Measurements from ENCODE around the gene MYO5A. TPM values are rescaled to one million over a fixed set of nuclear protein-coding genes. Genes with fewer than 3 reads are reported as not detected.
"Not testable (repeated sequence)": the region's sequence is repeated elsewhere in the genome, so short reads cannot be mapped to it uniquely, and the experiment has no call there.

Gene MYO5A
- polyA plus RNA-seq, 2 of the 4 experiments (the other 2 are of a cell fraction) = 15.1 to 46.7 TPM

DNA sequence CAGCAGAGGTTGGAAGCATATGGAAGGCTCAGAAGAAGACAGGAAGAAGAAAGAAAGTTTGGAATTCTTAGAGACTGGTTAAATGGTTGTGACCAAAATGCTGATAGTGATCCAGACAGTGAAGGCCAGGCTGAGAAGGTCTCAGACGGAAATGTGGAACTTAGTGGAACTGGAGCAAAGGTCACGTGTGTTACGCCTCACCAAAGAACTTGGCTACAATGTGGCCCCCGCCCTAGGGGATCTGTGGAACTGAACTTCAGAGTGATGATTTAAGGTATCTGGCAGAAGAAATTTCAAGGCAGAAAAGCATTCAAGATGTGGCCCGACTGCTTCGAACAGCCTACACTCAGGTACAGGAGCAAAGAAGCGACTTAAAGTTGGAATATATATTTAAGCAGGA is 83.1 kb downstream of the MYO5A start:
- WGBS (ENCODE audit: missing lambda C conversion rate) = 88% methylated on average over 7 of the region's 7 CpGs

DNA sequence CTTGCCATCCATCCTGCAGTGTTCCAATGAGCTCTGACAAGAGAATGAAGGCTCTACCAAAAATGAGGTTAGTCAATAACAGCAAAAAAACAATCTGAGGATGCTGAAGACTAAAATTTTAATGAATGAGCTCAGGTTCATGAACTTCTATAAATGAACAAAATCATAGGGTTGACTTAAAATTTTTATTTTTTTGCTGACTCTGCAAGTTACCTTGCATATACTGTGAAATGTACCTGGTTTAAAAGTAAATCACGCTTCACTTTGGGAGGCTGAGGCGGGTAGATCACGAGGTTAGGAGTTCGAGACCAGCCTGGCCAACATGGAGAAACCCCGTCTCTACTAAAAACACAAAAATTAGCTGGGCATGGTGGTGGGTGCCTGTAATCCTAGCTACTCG is 85.5 kb downstream of the MYO5A start:
- POLR2A ChIA-PET; H3K9me3 ChIP-seq; H3K4me3 ChIP-seq; H3K4me2 ChIP-seq; DNase-seq (ENCODE audit: low read depth in 1 of 2, low spot score in 1 of 2); H3K27ac ChIP-seq; ATAC-seq; FAIRE-seq: not testable (repeated sequence)
- WGBS (ENCODE audit: missing lambda C conversion rate) = 94% methylated on average over 6 of the region's 6 CpGs
- peaks cover 30% of the 10 kb centered on the region for H3K4me1 ChIP-seq
- TF ChIP-seq MAFK (IDR thresholded peaks at IDR 0.05; ENCODE audit: partially characterized antibody) = peak; percentile 97
- CTCF ChIA-PET = interaction anchor here (0.5 to 1.7 kb wide), 6 partner anchors 10 to 271 kb away, joined by 3 to 6 read pairs (median 4); no protein-coding TSS in a partner anchor

More for the DNA sequence above, 83.1 kb downstream of the MYO5A start:
- Histone ChIP-seq H3K27ac (no peak overlapping the region), H3K9me3 (no peaks in the 10 kb centered on the region), H3K4me1 (peaks cover 20% of the 10 kb centered on the region), H3K4me2 (no peak overlapping the region), H3K4me3 (no peak overlapping the region)
- ChIA-PET CTCF (no interaction called here), POLR2A (no interaction called here)
- FAIRE-seq = no peak
- TF ChIP-seq MAZ (IDR thresholded peaks at IDR 0.05; ENCODE audit: borderline replicate concordance, low read depth, low read length) (no peak), RAD21 (conservative IDR thresholded peaks at IDR 0.05 in 1 of 2, IDR thresholded peaks at IDR 0.05 in 1 of 2) (no peak), ZSCAN20 (CRISPR knock-in tag; IDR thresholded peaks at IDR 0.05) (no peak), ZNF302 (CRISPR knock-in tag; IDR thresholded peaks at IDR 0.05) (no peak), HDAC2 (IDR thresholded peaks at IDR 0.05) (no peak), JUN (IDR thresholded peaks at IDR 0.05) (no peak), CBX2 (IDR thresholded peaks at IDR 0.05; ENCODE audit: borderline replicate concordance, low read depth) (no peak), CBX8 (IDR thresholded peaks at IDR 0.05) (no peak)
- TF ChIP-seq, protein P1, sequence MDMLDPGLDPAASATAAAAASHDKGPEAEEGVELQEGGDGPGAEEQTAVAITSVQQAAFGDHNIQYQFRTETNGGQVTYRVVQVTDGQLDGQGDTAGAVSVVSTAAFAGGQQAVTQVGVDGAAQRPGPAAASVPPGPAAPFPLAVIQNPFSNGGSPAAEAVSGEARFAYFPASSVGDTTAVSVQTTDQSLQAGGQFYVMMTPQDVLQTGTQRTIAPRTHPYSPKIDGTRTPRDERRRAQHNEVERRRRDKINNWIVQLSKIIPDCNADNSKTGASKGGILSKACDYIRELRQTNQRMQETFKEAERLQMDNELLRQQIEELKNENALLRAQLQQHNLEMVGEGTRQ (IDR thresholded peaks at IDR 0.05) = no peak
- TF ChIP-seq, protein P2, sequence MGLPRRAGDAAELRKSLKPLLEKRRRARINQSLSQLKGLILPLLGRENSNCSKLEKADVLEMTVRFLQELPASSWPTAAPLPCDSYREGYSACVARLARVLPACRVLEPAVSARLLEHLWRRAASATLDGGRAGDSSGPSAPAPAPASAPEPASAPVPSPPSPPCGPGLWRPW (IDR thresholded peaks at IDR 0.05) = no peak
- ATAC-seq = no peak
- DNase-seq (ENCODE audit: low read depth in 1 of 2, low spot score in 1 of 2) = no peak

DNA sequence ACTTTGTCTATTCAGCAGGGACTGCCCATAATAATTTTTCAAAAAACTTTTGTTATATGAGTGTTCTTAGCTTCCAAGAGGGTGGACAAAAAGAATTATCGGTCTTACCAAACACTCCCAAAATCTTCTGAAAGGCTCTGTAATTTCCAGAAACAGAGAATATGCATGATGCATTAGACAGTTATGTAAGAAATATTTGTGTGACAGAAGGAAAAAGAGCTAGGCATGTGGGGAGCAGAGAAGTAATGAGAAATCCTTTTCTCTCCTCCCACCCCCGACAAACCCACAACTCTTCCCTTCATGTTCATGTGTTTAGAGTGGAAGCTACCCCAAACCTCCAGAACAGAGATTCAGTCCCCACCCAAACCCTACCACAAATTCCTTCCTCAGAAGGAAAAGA is 86.8 kb downstream of the MYO5A start:
- no peak for TF ChIP-seq TFCP2L1 (CRISPR knock-in tag; IDR thresholded peaks at IDR 0.05)
- no peak for TF ChIP-seq RAD21 (conservative IDR thresholded peaks at IDR 0.05 in 1 of 2, IDR thresholded peaks at IDR 0.05 in 1 of 2)
- TF ChIP-seq HEYL (CRISPR knock-in tag; IDR thresholded peaks at IDR 0.05) = no peak
- no peak for TF ChIP-seq NR3C1 (IDR thresholded peaks at IDR 0.05)
- no peak for TF ChIP-seq EHMT2 (IDR thresholded peaks at IDR 0.05; ENCODE audit: low read depth)
- TF ChIP-seq, protein P3, sequence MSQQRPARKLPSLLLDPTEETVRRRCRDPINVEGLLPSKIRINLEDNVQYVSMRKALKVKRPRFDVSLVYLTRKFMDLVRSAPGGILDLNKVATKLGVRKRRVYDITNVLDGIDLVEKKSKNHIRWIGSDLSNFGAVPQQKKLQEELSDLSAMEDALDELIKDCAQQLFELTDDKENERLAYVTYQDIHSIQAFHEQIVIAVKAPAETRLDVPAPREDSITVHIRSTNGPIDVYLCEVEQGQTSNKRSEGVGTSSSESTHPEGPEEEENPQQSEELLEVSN (IDR thresholded peaks at IDR 0.05; ENCODE audit: borderline replicate concordance, low read depth) = no peak
- no peak for TF ChIP-seq NFE2L2 (conservative IDR thresholded peaks at IDR 0.05; ENCODE audit: low read length)
- no peak for TF ChIP-seq SMC3 (IDR thresholded peaks at IDR 0.05)
- TF ChIP-seq, protein P2 (IDR thresholded peaks at IDR 0.05) = no peak
- DNase-seq (ENCODE audit: low read depth in 1 of 2, low spot score in 1 of 2) = no peak
- CTCF ChIA-PET = interaction anchor here (1.1 to 2.2 kb wide), 3 partner anchors 65 to 306 kb away, joined by 3 to 6 read pairs (median 6); no protein-coding TSS in a partner anchor
- Histone ChIP-seq H3K4me1 (peaks cover 44% of the 10 kb centered on the region), H3K27ac (no peak overlapping the region), H3K4me3 (no peak overlapping the region), H3K4me2 (no peak overlapping the region), H3K9me3 (no peaks in the 10 kb centered on the region)
- no peak for FAIRE-seq
- no peak for ATAC-seq
- 76% methylated on average over 2 of the region's 2 CpGs for WGBS (ENCODE audit: missing lambda C conversion rate)
- POLR2A ChIA-PET = no interaction called here

DNA sequence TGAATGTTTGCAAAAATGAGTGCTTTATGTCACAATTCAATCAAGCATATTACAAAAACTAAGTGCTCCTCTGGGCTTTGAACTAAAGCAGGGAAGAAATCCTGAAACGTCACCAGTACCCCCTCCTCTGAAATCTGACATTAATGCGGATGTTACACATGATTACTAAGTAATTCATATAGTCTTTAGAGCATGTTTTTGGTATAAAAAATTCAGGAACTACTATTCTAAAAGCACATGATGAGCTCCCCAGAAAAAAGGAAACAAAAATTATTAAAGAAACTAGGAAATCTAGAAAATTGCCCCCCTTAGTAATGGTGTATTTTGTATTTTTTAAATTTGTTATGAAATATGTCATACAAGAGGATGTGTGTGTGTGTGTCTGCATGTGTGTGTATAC is 87.7 kb downstream of the MYO5A start:
- Histone ChIP-seq H3K4me1 (peaks cover 45% of the 10 kb centered on the region), H3K9me3 (no peaks in the 10 kb centered on the region), H3K4me2 (no peak overlapping the region), H3K27ac (no peak overlapping the region), H3K4me3 (no peak overlapping the region)
- ChIA-PET POLR2A (no interaction called here), CTCF (interaction anchor here (0.7 to 2.2 kb wide), 3 partner anchors 184 to 307 kb away, joined by 3 to 6 read pairs (median 3); no protein-coding TSS in a partner anchor)
- no peak for DNase-seq (ENCODE audit: low read depth in 1 of 2, low spot score in 1 of 2)
- TF ChIP-seq CBX2 (IDR thresholded peaks at IDR 0.05; ENCODE audit: borderline replicate concordance, low read depth) (no peak), PHF8 (IDR thresholded peaks at IDR 0.05; ENCODE audit: borderline replicate concordance, low read depth) (no peak), RAD21 (conservative IDR thresholded peaks at IDR 0.05 in 1 of 2, IDR thresholded peaks at IDR 0.05 in 1 of 2) (no peak), NR3C1 (IDR thresholded peaks at IDR 0.05) (no peak), HEYL (CRISPR knock-in tag; IDR thresholded peaks at IDR 0.05) (no peak)
- TF ChIP-seq, protein P4, sequence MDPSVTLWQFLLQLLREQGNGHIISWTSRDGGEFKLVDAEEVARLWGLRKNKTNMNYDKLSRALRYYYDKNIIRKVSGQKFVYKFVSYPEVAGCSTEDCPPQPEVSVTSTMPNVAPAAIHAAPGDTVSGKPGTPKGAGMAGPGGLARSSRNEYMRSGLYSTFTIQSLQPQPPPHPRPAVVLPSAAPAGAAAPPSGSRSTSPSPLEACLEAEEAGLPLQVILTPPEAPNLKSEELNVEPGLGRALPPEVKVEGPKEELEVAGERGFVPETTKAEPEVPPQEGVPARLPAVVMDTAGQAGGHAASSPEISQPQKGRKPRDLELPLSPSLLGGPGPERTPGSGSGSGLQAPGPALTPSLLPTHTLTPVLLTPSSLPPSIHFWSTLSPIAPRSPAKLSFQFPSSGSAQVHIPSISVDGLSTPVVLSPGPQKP (IDR thresholded peaks at IDR 0.05; ENCODE audit: low read depth, low read length) = no peak
- no peak for FAIRE-seq
- 78% methylated on average over 2 of the region's 2 CpGs for WGBS (ENCODE audit: missing lambda C conversion rate)
- no peak for ATAC-seq
